GM12891 (cell line): ENCODE measurements around the gene SEMA3G.

Experiments used
- POLR2A ChIP-seq: IDR thresholded peaks from 2 replicates; pipeline ENCODE4 v1.6.1; 2011; ENCODE audit warnings: low read depth, low read length, control low read depth
- POLR2AphosphoS5 ChIP-seq: IDR thresholded peaks from 2 replicates; pipeline ENCODE4 v1.6.1; 2011; ENCODE audit warnings: low read depth, low read length, control low read depth
- POU2F2 ChIP-seq: IDR thresholded peaks from 2 replicates; pipeline ENCODE4 v1.6.1; 2011; ENCODE audit warnings: low read depth, mild to moderate bottlenecking, control low read depth, low read length, moderate library complexity

- no peak for TF ChIP-seq POU2F2
- TF ChIP-seq POLR2AphosphoS5 = no peak
- TF ChIP-seq POLR2A = no peak
These were observed 56.0 kb downstream of the SEMA3G start for GRCh38 chr3:52388933-52389332.
